Parathyroid adenoma (tissue), 2 donors: ENCODE data around the gene CCDC197.

ENCODE experiments used
- H2AFZ ChIP-seq: fragments of 300-600 bp; sonication (generic); one replicate; pipeline ENCODE4 v1.7.0; 2017; ENCODE audit warnings: antibody characterized with exemption, mild to moderate bottlenecking
- H3K27ac ChIP-seq: fragments of 300-600 bp; sonication (generic); one replicate; pipeline ENCODE4 v1.7.0; 2017
- H3K27me3 ChIP-seq: fragments of 300-600 bp; sonication (generic); one replicate; pipeline ENCODE4 v1.7.0; 2017; ENCODE audit warnings: low read length; ENCODE audit not compliant: control insufficient read depth, insufficient read depth
- H3K36me3 ChIP-seq: fragments of 300-600 bp; sonication (generic); one replicate; pipeline ENCODE4 v1.7.0; 2017; ENCODE audit warnings: low read length; ENCODE audit not compliant: control insufficient read depth, insufficient read depth
- H3K4me1 ChIP-seq: fragments of 300-600 bp; sonication (generic); one replicate; pipeline ENCODE4 v1.7.0; 2017; ENCODE audit warnings: control low read depth
- H3K4me2 ChIP-seq: fragments of 300-600 bp; sonication (generic); one replicate; pipeline ENCODE4 v1.7.0; 2017; ENCODE audit warnings: low read length
- H3K4me3 ChIP-seq: fragments of 300-600 bp; sonication (generic); one replicate; pipeline ENCODE4 v1.7.0; 2017; ENCODE audit warnings: low read depth, low read length
- H3K79me2 ChIP-seq: fragments of 300-600 bp; sonication (generic); one replicate; pipeline ENCODE4 v1.7.0; 2017; ENCODE audit warnings: control low read depth
- H3K9ac ChIP-seq: fragments of 300-600 bp; sonication (generic); one replicate; pipeline ENCODE4 v1.7.0; 2017; ENCODE audit warnings: mild to moderate bottlenecking
- H3K9me3 ChIP-seq: fragments of 300-600 bp; sonication (generic); one replicate; pipeline ENCODE4 v1.7.0; 2017; ENCODE audit warnings: low read length; ENCODE audit not compliant: control insufficient read depth
- CTCF ChIP-seq: fragments of 300-600 bp; sonication (generic); IDR thresholded peaks from one replicate; pipeline ENCODE4 v1.7.0; 2017; ENCODE audit warnings: antibody characterized with exemption, mild to moderate bottlenecking
- donor health status: primary hyperparathyroidism.

Gene CCDC197

DNA sequence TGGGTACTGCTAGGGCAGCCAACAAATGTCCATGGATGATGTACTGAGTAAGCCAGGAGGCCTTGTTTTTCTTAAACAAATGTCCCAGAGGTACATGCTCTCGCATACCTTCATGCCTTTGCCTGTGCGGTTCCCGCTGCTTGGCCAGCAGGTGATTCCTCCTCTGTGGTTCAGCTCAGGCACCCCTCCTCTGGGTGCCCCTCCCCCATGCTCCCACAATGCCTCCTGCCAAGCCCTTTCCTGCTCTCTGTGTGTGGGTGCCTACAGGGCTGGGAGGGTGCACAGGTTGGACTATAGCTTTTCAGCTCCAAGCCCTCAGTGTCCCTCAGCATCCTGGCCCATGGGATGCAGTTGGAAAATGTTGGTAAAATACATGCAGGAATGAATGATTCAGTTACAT is 44.3 kb upstream of the CCDC197 start:
- Histone ChIP-seq H3K79me2 (no peaks in the 10 kb centered on the region), H3K9me3 (no peaks in the 10 kb centered on the region), H3K4me2 (no peak overlapping the region), H3K27me3 (no peaks in the 10 kb centered on the region), H2AFZ (no peak overlapping the region), H3K4me3 (no peak overlapping the region), H3K36me3 (no peaks in the 10 kb centered on the region), H3K9ac (no peak overlapping the region), H3K27ac (no peak overlapping the region), H3K4me1 (no peaks in the 10 kb centered on the region)
- no peak for TF ChIP-seq CTCF

GRCh38 chr14:93953263-93953662 is 43.8 kb upstream of the CCDC197 start:
- no peak overlapping the region for H2AFZ ChIP-seq
- no peak for TF ChIP-seq CTCF
- no peak overlapping the region for H3K4me3 ChIP-seq
- H3K4me2 ChIP-seq = no peak overlapping the region
- H3K9ac ChIP-seq = no peak overlapping the region
- H3K9me3 ChIP-seq = no peaks in the 10 kb centered on the region
- H3K27me3 ChIP-seq = no peaks in the 10 kb centered on the region
- H3K27ac ChIP-seq = no peak overlapping the region
- H3K4me1 ChIP-seq = no peaks in the 10 kb centered on the region
- H3K36me3 ChIP-seq = no peaks in the 10 kb centered on the region
- H3K79me2 ChIP-seq = no peaks in the 10 kb centered on the region

DNA sequence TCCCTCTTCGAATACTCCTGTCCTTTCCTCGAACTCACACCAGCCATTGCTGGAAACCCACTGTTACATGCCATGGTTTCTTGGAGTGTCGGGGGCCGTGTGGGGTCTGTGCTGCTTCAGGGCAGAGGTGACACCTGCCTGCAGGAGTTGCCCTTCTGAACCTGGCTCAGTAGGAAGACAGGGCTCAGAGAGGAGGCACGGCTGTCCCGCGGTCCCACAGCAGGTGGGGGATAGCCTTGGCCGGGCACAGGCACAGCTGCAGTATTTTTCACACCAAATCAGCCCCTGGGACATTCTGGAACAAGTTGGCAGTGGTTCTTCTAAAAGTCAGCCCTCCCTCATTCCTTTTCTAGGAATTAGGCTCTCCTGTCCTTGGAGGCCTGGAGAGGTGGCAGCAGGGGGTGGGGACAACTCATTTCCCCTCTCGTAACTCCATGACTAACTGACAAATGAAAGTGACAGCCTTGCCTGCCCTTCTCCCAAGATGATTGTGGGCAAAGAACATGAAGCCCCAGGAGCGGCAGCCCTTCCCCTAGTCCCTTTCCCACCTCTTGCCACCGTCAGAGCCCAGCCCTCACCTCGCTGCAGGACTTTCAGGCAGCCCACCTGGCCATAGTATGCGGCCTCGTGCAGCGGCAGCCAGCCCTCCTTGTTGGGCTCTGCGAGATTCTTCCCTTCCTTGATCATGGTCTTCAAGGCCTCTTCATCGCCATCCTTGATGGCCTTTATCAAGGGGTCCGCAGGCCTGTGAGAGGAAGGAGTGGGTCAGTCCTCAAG is 43.2 kb upstream of the CCDC197 start:
- Histone ChIP-seq H2AFZ (no peak overlapping the region), H3K36me3 (no peaks in the 10 kb centered on the region), H3K79me2 (no peaks in the 10 kb centered on the region), H3K4me3 (no peak overlapping the region), H3K27ac (no peak overlapping the region), H3K4me2 (no peak overlapping the region), H3K9me3 (no peaks in the 10 kb centered on the region), H3K27me3 (no peaks in the 10 kb centered on the region), H3K4me1 (peaks cover under 1% of the 10 kb centered on the region), H3K9ac (no peak overlapping the region)
- no peak for TF ChIP-seq CTCF

GRCh38 chr14:93954516-93954830 is 42.6 kb upstream of the CCDC197 start:
- Histone ChIP-seq H3K4me3 (no peak overlapping the region), H3K36me3 (no peaks in the 10 kb centered on the region), H3K9ac (no peak overlapping the region), H3K4me2 (no peak overlapping the region), H2AFZ (no peak overlapping the region), H3K27me3 (no peaks in the 10 kb centered on the region), H3K79me2 (no peaks in the 10 kb centered on the region), H3K4me1 (peaks cover 6% of the 10 kb centered on the region), H3K27ac (no peak overlapping the region), H3K9me3 (no peaks in the 10 kb centered on the region)
- no peak for TF ChIP-seq CTCF
